MM.1S (cell line): ENCODE data around the gene LDLRAP1.

ENCODE experiments used
- DNase-seq: peaks from one replicate; pipeline ENCODE4 v3.0.0-alpha.2; 2015
- H2AFZ ChIP-seq: fragments of 300-600 bp; sonication (generic); 2 replicates; pipeline ENCODE4 v1.6.0; 2016; ENCODE audit warnings: antibody characterized with exemption, low read length
- H3F3A ChIP-seq: fragments of 300-600 bp; sonication (generic); 2 replicates; pipeline ENCODE4 v1.6.1; 2016; ENCODE audit warnings: mild to moderate bottlenecking, antibody characterized with exemption, low read length, moderate library complexity, mixed read lengths; ENCODE audit not compliant: insufficient read depth
- H3K27ac ChIP-seq: fragments of 300-600 bp; sonication (generic); 2 replicates; pipeline ENCODE4 v1.5.1; 2016; ENCODE audit warnings: mild to moderate bottlenecking, low read length
- H3K27me3 ChIP-seq: fragments of 300-600 bp; sonication (generic); replicated peaks from 2 replicates; pipeline ENCODE4 v1.6.0; 2016; ENCODE audit warnings: low read length; ENCODE audit not compliant: insufficient read depth
- H3K36me3 ChIP-seq: fragments of 300-600 bp; sonication (generic); replicated peaks from 2 replicates; pipeline ENCODE4 v1.6.1; 2016; ENCODE audit warnings: mild to moderate bottlenecking, low read length, mixed read lengths; ENCODE audit not compliant: insufficient read depth
- H3K4me1 ChIP-seq: fragments of 300-600 bp; sonication (generic); 2 replicates; pipeline ENCODE4 v1.6.1; 2016; ENCODE audit warnings: low read length, mixed read lengths
- H3K4me2 ChIP-seq: fragments of 300-600 bp; sonication (generic); 2 replicates; pipeline ENCODE4 v1.6.0; 2016; ENCODE audit warnings: low read depth, low read length
- H3K4me3 ChIP-seq: fragments of 300-600 bp; sonication (generic); 2 replicates; pipeline ENCODE4 v1.5.1; 2016; ENCODE audit warnings: low read length, mixed read lengths
- H3K79me2 ChIP-seq: fragments of 300-600 bp; sonication (generic); 2 replicates; pipeline ENCODE4 v1.6.1; 2016; ENCODE audit warnings: mixed run types, low read length, mixed read lengths
- H3K9ac ChIP-seq: fragments of 300-600 bp; sonication (generic); 2 replicates; pipeline ENCODE4 v1.6.1; 2016; ENCODE audit warnings: low read length, mixed read lengths
- H3K9me2 ChIP-seq: fragments of 300-600 bp; sonication (generic); replicated peaks from 2 replicates; pipeline ENCODE4 v1.6.1; 2016; ENCODE audit warnings: mild to moderate bottlenecking, low read length, mixed read lengths; ENCODE audit not compliant: insufficient read depth
- H3K9me3 ChIP-seq: fragments of 300-600 bp; sonication (generic); replicated peaks from 2 replicates; pipeline ENCODE4 v1.6.1; 2016; ENCODE audit warnings: mild to moderate bottlenecking, low read length, mixed read lengths; ENCODE audit not compliant: insufficient read depth
- H4K20me1 ChIP-seq: fragments of 300-600 bp; sonication (generic); 2 replicates; pipeline ENCODE4 v1.6.1; 2016; ENCODE audit warnings: mild to moderate bottlenecking, low read length, moderate library complexity, mixed read lengths; ENCODE audit not compliant: insufficient read depth
- EZH2 ChIP-seq: fragments of 300-600 bp; sonication (generic); optimal IDR thresholded peaks from 2 replicates; pipeline ENCODE3; 2017; ENCODE audit warnings: low read depth, mild to moderate bottlenecking, antibody characterized with exemption, low read length, mixed read lengths
- EZH2phosphoT487 ChIP-seq: fragments of 300-600 bp; sonication (generic); IDR thresholded peaks from 2 replicates; pipeline ENCODE4 v1.6.1; 2018; ENCODE audit warnings: antibody characterized with exemption, low read length
- TF ChIP-seq, protein P1 (sequence below): fragments of 300-600 bp; sonication (generic); IDR thresholded peaks from 2 replicates; pipeline ENCODE4 v1.5.1; 2016; ENCODE audit warnings: antibody characterized with exemption, low read length, mixed read lengths

Gene LDLRAP1

GRCh38 chr1:25615563-25616094 is 72.2 kb downstream of the LDLRAP1 start:
- no peaks in the 10 kb centered on the region for H3K9me2 ChIP-seq
- peak overlapping the region; percentile 95 for H3K4me2 ChIP-seq
- peak overlapping the region; percentile 58; the same call in 1 of the 2 replicates for H3K27ac ChIP-seq
- TF ChIP-seq EZH2: no peak
- TF ChIP-seq EZH2phosphoT487: no peak
- TF ChIP-seq, protein P1, sequence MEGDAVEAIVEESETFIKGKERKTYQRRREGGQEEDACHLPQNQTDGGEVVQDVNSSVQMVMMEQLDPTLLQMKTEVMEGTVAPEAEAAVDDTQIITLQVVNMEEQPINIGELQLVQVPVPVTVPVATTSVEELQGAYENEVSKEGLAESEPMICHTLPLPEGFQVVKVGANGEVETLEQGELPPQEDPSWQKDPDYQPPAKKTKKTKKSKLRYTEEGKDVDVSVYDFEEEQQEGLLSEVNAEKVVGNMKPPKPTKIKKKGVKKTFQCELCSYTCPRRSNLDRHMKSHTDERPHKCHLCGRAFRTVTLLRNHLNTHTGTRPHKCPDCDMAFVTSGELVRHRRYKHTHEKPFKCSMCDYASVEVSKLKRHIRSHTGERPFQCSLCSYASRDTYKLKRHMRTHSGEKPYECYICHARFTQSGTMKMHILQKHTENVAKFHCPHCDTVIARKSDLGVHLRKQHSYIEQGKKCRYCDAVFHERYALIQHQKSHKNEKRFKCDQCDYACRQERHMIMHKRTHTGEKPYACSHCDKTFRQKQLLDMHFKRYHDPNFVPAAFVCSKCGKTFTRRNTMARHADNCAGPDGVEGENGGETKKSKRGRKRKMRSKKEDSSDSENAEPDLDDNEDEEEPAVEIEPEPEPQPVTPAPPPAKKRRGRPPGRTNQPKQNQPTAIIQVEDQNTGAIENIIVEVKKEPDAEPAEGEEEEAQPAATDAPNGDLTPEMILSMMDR: no peak
- peaks cover 43% of the 10 kb centered on the region for H3K4me1 ChIP-seq
- peak overlapping the region; percentile 74 for H3K4me3 ChIP-seq
- H3K9ac ChIP-seq: peak overlapping the region; percentile 68
- DNase-seq: no peak
- no peaks in the 10 kb centered on the region for H3K9me3 ChIP-seq
- H4K20me1 ChIP-seq: no peaks in the 10 kb centered on the region
- H3K27me3 ChIP-seq: no peaks in the 10 kb centered on the region; the same call in 1 of the 2 replicates
- peaks cover 2% of the 10 kb centered on the region for H3K79me2 ChIP-seq
- H2AFZ ChIP-seq: peak overlapping the region; percentile 89
- peaks cover 43% of the 10 kb centered on the region for H3F3A ChIP-seq
- H3K36me3 ChIP-seq: no peaks in the 10 kb centered on the region

- Histone ChIP-seq H3K27ac (peak within 1 kb of the TSS; percentile 58; the same call in 1 of the 2 replicates), H3K9me3 (no peaks in the 10 kb centered on the region), H3K79me2 (peaks cover 9% of the 10 kb centered on the region), H2AFZ (peak within 1 kb of the TSS; percentile 89), H3K9me2 (no peaks in the 10 kb centered on the region), H3K4me1 (peaks cover 50% of the 10 kb centered on the region), H3F3A (peaks cover 43% of the 10 kb centered on the region), H3K9ac (peak within 1 kb of the TSS; percentile 85), H3K4me2 (peak within 1 kb of the TSS; percentile 95), H3K4me3 (peak within 1 kb of the TSS; percentile 81), H4K20me1 (no peaks in the 10 kb centered on the region), H3K36me3 (no peaks in the 10 kb centered on the region), H3K27me3 (no peaks in the 10 kb centered on the region; the same call in 1 of the 2 replicates)
- no peak for TF ChIP-seq EZH2
- TF ChIP-seq, protein P1: peak; percentile 53
- DNase-seq: peak; percentile 90
Measured at GRCh38 chr1:25616095-25616986, 72.9 kb downstream of the LDLRAP1 start, which contains the start of gene MAN1C1. Gene MAN1C1 (plus strand): TSS chr1:25616791. CDS start chr1:25617798, 1,007 bp downstream.

GRCh38 chr1:25616987-25617624 is 73.7 kb downstream of the LDLRAP1 start:
- H3K27me3 ChIP-seq: no peaks in the 10 kb centered on the region
- H4K20me1 ChIP-seq: no peaks in the 10 kb centered on the region
- H3K27ac ChIP-seq: peak overlapping the region; percentile 40; the same call in 1 of the 2 replicates
- peak; percentile 33 for DNase-seq
- no peaks in the 10 kb centered on the region for H3K36me3 ChIP-seq
- H3K9me2 ChIP-seq: no peaks in the 10 kb centered on the region
- H3K79me2 ChIP-seq: peaks cover 17% of the 10 kb centered on the region
- TF ChIP-seq, protein P1: no peak
- TF ChIP-seq EZH2: no peak
- peaks cover 58% of the 10 kb centered on the region for H3K4me1 ChIP-seq
- peak overlapping the region; percentile 29; the same call in 1 of the 2 replicates for H2AFZ ChIP-seq
- peak overlapping the region; percentile 85 for H3K9ac ChIP-seq
- peaks cover 43% of the 10 kb centered on the region for H3F3A ChIP-seq
- H3K4me3 ChIP-seq: peak overlapping the region; percentile 81
- H3K4me2 ChIP-seq: peak overlapping the region; percentile 94
- no peaks in the 10 kb centered on the region for H3K9me3 ChIP-seq
